ENCODE data around the gene SSH2. TPM values are rescaled to one million over a fixed set of nuclear protein-coding genes. Genes with fewer than 3 reads are reported as not detected.
"Not testable (repeated sequence)": the region's sequence is repeated elsewhere in the genome, so short reads cannot be mapped to it uniquely, and the experiment has no call there.

The SSH2 gene
- total RNA-seq, 2 donors from 2014 or later = 28.1 to 28.2 TPM

DNA sequence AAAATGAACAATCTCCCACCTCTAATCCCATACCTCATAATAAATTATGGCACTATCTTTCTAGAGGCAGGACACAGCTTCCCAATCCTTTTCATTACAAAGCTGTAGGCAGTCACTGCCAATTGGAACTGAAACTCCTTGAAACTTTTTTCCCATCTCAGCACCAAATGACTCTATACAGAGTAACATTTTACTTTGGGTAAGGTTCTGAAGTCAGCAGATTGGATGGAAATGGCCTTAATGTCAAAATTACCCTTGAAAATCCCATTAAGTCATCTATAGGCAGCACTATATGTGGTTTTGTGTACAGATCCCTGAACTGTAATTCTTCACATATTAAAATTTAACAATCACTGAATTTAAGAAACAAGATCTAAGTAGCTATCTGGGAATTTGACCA lies 277.1 kb downstream of the SSH2 start:
- intact Hi-C loops (cut with DNase I) = no loop called here
- H3K4me3 ChIP-seq = no peak overlapping the region
- no peak overlapping the region for H3K27ac ChIP-seq
- no peaks in the 10 kb centered on the region for H3K9me3 ChIP-seq
- no peaks in the 10 kb centered on the region for H3K27me3 ChIP-seq
- no peak for DNase-seq
- no peaks in the 10 kb centered on the region for H3K4me1 ChIP-seq
- TF ChIP-seq, protein P1, sequence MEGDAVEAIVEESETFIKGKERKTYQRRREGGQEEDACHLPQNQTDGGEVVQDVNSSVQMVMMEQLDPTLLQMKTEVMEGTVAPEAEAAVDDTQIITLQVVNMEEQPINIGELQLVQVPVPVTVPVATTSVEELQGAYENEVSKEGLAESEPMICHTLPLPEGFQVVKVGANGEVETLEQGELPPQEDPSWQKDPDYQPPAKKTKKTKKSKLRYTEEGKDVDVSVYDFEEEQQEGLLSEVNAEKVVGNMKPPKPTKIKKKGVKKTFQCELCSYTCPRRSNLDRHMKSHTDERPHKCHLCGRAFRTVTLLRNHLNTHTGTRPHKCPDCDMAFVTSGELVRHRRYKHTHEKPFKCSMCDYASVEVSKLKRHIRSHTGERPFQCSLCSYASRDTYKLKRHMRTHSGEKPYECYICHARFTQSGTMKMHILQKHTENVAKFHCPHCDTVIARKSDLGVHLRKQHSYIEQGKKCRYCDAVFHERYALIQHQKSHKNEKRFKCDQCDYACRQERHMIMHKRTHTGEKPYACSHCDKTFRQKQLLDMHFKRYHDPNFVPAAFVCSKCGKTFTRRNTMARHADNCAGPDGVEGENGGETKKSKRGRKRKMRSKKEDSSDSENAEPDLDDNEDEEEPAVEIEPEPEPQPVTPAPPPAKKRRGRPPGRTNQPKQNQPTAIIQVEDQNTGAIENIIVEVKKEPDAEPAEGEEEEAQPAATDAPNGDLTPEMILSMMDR (IDR thresholded peaks at IDR 0.05) = no peak
- peaks cover 3% of the 10 kb centered on the region for H3K36me3 ChIP-seq
- H3K9ac ChIP-seq (ENCODE audit: low read depth in 2 of 2, low read length in 2 of 2) = no peak overlapping the region

DNA sequence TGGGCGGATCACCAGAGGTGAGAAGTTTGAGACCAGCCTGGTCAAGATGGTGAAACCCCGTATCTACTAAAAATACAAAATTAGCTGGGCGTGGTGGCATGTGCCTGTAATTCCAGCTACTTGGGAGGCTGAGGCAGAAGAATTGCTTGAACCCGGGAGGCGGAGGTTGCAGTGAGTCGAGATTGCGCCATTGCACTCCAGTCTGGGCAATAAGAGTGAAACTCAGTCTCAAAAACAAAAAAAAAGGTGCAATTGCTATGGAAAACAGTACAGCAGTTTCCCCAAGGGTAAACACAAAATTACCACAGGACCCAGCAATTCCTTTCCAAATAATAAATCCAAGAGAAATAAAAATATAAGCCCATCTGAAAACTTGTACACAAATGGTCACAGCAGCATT lies 278.1 kb downstream of the SSH2 start:
- H3K9ac ChIP-seq (ENCODE audit: low read depth in 2 of 2, low read length in 2 of 2); intact Hi-C loops (cut with DNase I); H3K4me1 ChIP-seq; H3K27me3 ChIP-seq; H3K27ac ChIP-seq; DNase-seq; H3K9me3 ChIP-seq; H3K4me3 ChIP-seq; H3K36me3 ChIP-seq: not testable (repeated sequence)

DNA sequence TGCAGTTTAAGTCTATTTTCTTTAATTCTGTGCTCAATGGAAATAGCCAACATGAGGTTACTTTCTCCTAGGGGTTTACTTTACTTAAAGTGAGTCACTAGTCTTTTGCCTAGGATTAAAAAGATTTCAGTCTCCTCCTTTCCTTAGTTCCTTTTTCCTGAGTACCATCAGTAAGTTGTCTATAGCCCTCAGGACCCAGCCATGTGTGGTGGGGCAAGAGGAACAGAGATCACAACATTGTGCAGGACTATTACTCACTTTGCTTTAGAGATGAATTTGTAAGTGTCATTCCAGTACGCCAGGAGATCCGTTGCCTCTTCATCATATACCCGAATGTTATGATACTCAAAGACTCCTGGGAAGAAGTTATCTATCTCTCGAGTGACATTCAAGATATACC lies 279.6 kb downstream of the SSH2 start:
- no peak for DNase-seq
- Histone ChIP-seq H3K4me1 (no peaks in the 10 kb centered on the region), H3K4me3 (no peak overlapping the region), H3K27me3 (no peaks in the 10 kb centered on the region), H3K27ac (no peak overlapping the region), H3K9ac (ENCODE audit: low read depth in 2 of 2, low read length in 2 of 2) (no peak overlapping the region), H3K9me3 (no peaks in the 10 kb centered on the region), H3K36me3 (peaks cover 3% of the 10 kb centered on the region)
- TF ChIP-seq, protein P1 (IDR thresholded peaks at IDR 0.05) = no peak
- intact Hi-C loops (cut with DNase I) = no loop called here

DNA sequence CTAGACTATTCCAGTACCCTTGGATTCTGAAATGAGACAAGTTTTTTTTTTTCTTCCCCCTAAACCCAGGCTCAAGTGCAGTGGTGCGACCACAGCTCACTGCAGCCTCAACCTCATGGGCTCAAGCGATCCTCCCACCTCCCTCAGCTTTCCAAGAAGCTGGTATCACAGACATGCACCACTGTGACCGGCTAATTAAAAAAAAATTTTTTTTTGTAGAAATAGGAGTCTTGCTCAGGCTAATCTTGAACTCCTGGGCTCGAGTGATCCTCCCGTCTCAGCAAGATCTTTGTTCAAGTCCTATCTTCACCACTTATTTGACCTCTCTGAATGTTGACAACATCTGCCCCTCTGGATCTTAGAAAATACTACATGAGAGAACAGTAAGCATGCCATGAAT lies 280.7 kb downstream of the SSH2 start:
- H3K36me3 ChIP-seq = peaks cover 3% of the 10 kb centered on the region
- H3K27ac ChIP-seq = no peak overlapping the region
- TF ChIP-seq, protein P1 (IDR thresholded peaks at IDR 0.05) = no peak
- H3K4me1 ChIP-seq = no peaks in the 10 kb centered on the region
- no peaks in the 10 kb centered on the region for H3K27me3 ChIP-seq
- H3K9ac ChIP-seq (ENCODE audit: low read depth in 2 of 2, low read length in 2 of 2) = no peak overlapping the region
- H3K9me3 ChIP-seq = no peaks in the 10 kb centered on the region
- intact Hi-C loops (cut with DNase I) = no loop called here
- no peak for DNase-seq
- H3K4me3 ChIP-seq = no peak overlapping the region

DNA sequence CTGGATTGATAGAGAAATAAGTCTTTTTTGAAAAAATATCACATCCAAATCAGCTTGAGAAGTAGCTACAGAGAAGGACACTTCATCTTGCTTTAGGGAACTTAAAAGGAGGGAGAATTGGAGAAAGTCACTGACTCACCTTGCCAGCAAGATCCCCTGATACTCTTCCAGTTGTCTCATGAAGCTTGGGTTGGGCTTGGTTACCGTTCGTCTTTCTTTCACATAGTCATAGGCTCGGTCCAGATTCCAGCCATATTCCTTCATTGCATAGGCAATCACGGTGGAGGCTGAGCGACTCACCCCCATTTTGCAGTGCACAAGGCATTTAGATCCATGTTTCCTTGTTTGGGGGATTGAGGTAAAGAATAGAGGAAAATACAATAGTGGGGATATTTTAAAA lies 282.0 kb downstream of the SSH2 start:
- intact Hi-C loops (cut with DNase I) = no loop called here
- TF ChIP-seq, protein P1 (IDR thresholded peaks at IDR 0.05) = no peak
- no peak overlapping the region for H3K27ac ChIP-seq

DNA sequence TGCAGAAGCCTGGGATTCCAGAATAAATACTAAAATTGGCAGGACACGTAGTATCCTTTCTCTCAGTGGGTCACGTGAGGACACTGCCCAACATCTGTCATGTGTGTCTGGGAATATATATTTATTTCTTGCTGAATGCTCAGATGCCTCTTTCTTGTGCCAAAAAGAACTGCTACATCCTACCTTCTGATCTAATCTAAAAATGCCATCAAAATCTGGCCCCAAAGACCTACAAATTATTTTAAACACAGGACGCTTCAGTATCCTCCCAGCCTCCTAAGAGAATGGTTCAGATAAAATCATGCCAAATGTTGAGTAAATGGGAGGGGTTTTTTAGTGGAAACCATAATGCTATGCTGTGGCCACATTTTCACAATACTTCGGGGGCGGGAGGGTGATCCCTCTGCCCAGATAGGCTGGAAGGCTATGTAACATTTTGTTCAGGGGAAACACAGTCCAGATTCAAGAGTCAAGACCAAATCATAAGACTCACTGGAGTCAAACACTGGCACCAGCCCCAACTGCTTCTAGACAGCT lies 284.4 kb downstream of the SSH2 start:
- H3K9me3 ChIP-seq = no peaks in the 10 kb centered on the region
- H3K9ac ChIP-seq (ENCODE audit: low read depth in 2 of 2, low read length in 2 of 2) = no peak overlapping the region
- no peaks in the 10 kb centered on the region for H3K27me3 ChIP-seq
- intact Hi-C loops (cut with DNase I) = no loop called here
- peaks cover 3% of the 10 kb centered on the region for H3K36me3 ChIP-seq
- no peaks in the 10 kb centered on the region for H3K4me1 ChIP-seq
- TF ChIP-seq, protein P1 (IDR thresholded peaks at IDR 0.05) = no peak
- no peak overlapping the region for H3K27ac ChIP-seq
- DNase-seq = peak; percentile 35
- H3K4me3 ChIP-seq = no peak overlapping the region

More for the DNA sequence above, 282.0 kb downstream of the SSH2 start:
- no peak for DNase-seq
- Histone ChIP-seq H3K4me3 (no peak overlapping the region), H3K27me3 (no peaks in the 10 kb centered on the region), H3K36me3 (peaks cover 3% of the 10 kb centered on the region), H3K9me3 (no peaks in the 10 kb centered on the region), H3K9ac (ENCODE audit: low read depth in 2 of 2, low read length in 2 of 2) (no peak overlapping the region), H3K4me1 (no peaks in the 10 kb centered on the region)
